ENCODE results near the gene CDH23.

Gene CDH23

GRCh38 chr10:71831646-71832552 is 435.2 kb downstream of the CDH23 start:
- DNase-seq (ENCODE audit: low read depth), result peak; percentile 89
- H3K4me3 ChIP-seq (ENCODE audit: low read length), result no peak overlapping the region
- TF ChIP-seq, protein P1, sequence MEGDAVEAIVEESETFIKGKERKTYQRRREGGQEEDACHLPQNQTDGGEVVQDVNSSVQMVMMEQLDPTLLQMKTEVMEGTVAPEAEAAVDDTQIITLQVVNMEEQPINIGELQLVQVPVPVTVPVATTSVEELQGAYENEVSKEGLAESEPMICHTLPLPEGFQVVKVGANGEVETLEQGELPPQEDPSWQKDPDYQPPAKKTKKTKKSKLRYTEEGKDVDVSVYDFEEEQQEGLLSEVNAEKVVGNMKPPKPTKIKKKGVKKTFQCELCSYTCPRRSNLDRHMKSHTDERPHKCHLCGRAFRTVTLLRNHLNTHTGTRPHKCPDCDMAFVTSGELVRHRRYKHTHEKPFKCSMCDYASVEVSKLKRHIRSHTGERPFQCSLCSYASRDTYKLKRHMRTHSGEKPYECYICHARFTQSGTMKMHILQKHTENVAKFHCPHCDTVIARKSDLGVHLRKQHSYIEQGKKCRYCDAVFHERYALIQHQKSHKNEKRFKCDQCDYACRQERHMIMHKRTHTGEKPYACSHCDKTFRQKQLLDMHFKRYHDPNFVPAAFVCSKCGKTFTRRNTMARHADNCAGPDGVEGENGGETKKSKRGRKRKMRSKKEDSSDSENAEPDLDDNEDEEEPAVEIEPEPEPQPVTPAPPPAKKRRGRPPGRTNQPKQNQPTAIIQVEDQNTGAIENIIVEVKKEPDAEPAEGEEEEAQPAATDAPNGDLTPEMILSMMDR (IDR thresholded peaks at IDR 0.05; ENCODE audit: insufficient read depth, low read depth, low read length, missing control alignments), result no peak

- no peak overlapping the region for H3K4me3 ChIP-seq (ENCODE audit: low read length)
- no peak for DNase-seq (ENCODE audit: low read depth)
- TF ChIP-seq, protein P1 (IDR thresholded peaks at IDR 0.05; ENCODE audit: insufficient read depth, low read depth, low read length, missing control alignments), result no peak
Observed at GRCh38 chr10:71832967-71833366, 436.2 kb downstream of the CDH23 start.

- TF ChIP-seq, protein P1 (IDR thresholded peaks at IDR 0.05; ENCODE audit: insufficient read depth, low read depth, low read length, missing control alignments), result no peak
- no peak for DNase-seq (ENCODE audit: low read depth)
- H3K4me3 ChIP-seq (ENCODE audit: low read length), result no peak overlapping the region
Observed at GRCh38 chr10:71833451-71834342, 437.0 kb downstream of the CDH23 start.

- no peak overlapping the region for H3K4me3 ChIP-seq (ENCODE audit: low read length)
- TF ChIP-seq, protein P1 (IDR thresholded peaks at IDR 0.05; ENCODE audit: insufficient read depth, low read depth, low read length, missing control alignments), result no peak
- DNase-seq (ENCODE audit: low read depth), result no peak
Observed at GRCh38 chr10:71834343-71834674, 437.6 kb downstream of the CDH23 start.

DNA sequence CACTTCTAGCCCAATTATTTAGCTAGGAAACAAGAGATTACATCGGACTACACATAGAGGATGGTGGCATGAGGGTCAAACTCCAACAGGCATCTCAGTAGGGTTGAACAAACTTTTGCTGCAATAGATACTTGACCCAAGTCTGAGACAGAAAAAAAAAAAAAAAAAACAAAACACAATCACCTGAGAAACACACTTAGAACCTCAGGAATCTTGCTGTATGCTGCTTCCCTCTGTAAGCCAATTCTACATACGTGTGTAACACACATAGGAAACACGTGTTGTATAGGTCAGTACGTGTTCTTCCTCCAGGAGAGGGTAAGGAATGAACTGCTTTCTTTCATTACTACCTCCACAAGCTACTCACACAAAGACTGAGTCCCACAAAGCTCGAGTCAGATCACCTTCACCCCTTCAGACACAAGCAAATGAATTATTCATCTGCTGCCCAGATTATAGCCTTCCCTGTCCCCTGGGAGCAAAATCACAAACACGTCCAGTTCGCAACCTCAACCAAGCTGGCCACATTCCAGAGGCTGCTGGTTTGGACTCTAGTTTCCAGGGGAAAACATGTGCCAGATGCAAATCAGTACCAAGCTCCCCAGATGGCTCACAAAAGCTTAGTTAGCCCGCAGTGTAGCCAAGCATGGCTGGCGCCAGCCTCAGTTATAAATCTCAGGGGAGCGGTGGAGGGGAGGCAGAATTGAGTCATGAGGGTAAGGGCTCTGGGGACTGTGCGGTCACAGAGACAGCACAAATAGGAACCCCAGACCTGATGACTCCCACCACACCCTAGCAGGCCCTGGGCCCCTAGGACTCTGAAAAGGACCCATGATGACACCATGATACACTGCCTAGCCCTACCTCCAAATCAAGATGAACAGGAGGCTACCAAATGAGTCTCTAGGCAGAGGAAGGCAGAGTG is 439.2 kb downstream of the CDH23 start:
- H3K4me3 ChIP-seq (ENCODE audit: low read length), result no peak overlapping the region
- TF ChIP-seq, protein P1 (IDR thresholded peaks at IDR 0.05; ENCODE audit: insufficient read depth, low read depth, low read length, missing control alignments), result no peak
- DNase-seq (ENCODE audit: low read depth), result no peak

- TF ChIP-seq, protein P1 (IDR thresholded peaks at IDR 0.05; ENCODE audit: insufficient read depth, low read depth, low read length, missing control alignments), result no peak
- DNase-seq (ENCODE audit: low read depth), result no peak
- no peak overlapping the region for H3K4me3 ChIP-seq (ENCODE audit: low read length)
Observed at GRCh38 chr10:71836596-71836974, 439.9 kb downstream of the CDH23 start.

Measured in epithelial cell of esophagus (primary cell).